OCI-LY7 (cell line): ENCODE measurements around the gene HLA-F.

Experiments used
- EZH2phosphoT487 ChIP-seq: fragments of 200-600 bp; sonication (generic); IDR thresholded peaks from 2 replicates; pipeline ENCODE4 v1.6.1; 2018; ENCODE audit warnings: low read depth, borderline replicate concordance, mild to moderate bottlenecking, mixed run types, antibody characterized with exemption, low read length, moderate library complexity, mixed read lengths
- TF ChIP-seq, protein P1 (sequence below): fragments of 200-600 bp; sonication (generic); conservative IDR thresholded peaks from 2 replicates; pipeline ENCODE4 v1.5.1; 2014; ENCODE audit warnings: mild to moderate bottlenecking, antibody characterized with exemption, low read length, moderate library complexity, mixed read lengths

- TF ChIP-seq, protein P1, sequence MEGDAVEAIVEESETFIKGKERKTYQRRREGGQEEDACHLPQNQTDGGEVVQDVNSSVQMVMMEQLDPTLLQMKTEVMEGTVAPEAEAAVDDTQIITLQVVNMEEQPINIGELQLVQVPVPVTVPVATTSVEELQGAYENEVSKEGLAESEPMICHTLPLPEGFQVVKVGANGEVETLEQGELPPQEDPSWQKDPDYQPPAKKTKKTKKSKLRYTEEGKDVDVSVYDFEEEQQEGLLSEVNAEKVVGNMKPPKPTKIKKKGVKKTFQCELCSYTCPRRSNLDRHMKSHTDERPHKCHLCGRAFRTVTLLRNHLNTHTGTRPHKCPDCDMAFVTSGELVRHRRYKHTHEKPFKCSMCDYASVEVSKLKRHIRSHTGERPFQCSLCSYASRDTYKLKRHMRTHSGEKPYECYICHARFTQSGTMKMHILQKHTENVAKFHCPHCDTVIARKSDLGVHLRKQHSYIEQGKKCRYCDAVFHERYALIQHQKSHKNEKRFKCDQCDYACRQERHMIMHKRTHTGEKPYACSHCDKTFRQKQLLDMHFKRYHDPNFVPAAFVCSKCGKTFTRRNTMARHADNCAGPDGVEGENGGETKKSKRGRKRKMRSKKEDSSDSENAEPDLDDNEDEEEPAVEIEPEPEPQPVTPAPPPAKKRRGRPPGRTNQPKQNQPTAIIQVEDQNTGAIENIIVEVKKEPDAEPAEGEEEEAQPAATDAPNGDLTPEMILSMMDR, result no peak
- no peak for TF ChIP-seq EZH2phosphoT487
These were observed 27.5 kb downstream of the HLA-F start for GRCh38 chr6:29750709-29751108.
